K562 (cell line): Measurements from ENCODE around the gene RHBG.

Experiments used
- ARHGAP35 ChIP-seq: fragments of 450-650 bp; IDR thresholded peaks from 2 replicates; pipeline ENCODE4 v1.6.1; 2018; ENCODE audit not compliant: partially characterized antibody
- CEBPZ ChIP-seq: fragments of 150-350 bp; IDR thresholded peaks from 2 replicates; pipeline ENCODE4 v1.6.1; 2014; ENCODE audit warnings: low read depth, mild to moderate bottlenecking, low read length, borderline replicate concordance
- CTCF ChIP-seq, 3 experiments: IDR thresholded peaks in 2 of 3; conservative IDR thresholded peaks in 1 of 3; 2 replicates each; pipeline ENCODE4 v1.5.1; 2011 to 2012; ENCODE audit warnings: low read length in 3 of 3, mild to moderate bottlenecking in 3 of 3, control low read depth in 2 of 3, improper control_type of control experiment in 1 of 3, inconsistent platforms in 1 of 3, low read depth in 1 of 3, mixed read lengths in 1 of 3, moderate library complexity in 1 of 3; ENCODE audit not compliant: insufficient read depth in 2 of 3
- EHMT2 ChIP-seq: fragments of 450-650 bp; IDR thresholded peaks from 2 replicates; pipeline ENCODE4 v1.6.1; 2018; ENCODE audit warnings: antibody characterized with exemption
- MLX ChIP-seq, 2 experiments: fragments of 450-650 bp in 1 of 2; sonication (generic) in 1 of 2; formaldehyde crosslinking; conservative IDR thresholded peaks; 2 replicates each; pipeline versions ENCODE4 v1.4.0 to v1.8.1; 2020 to 2022; ENCODE audit warnings: mild to moderate bottlenecking in 1 of 2, missing genetic modification reagents in 1 of 2
- PRDM10 ChIP-seq: fragments of 450-650 bp; IDR thresholded peaks from 2 replicates; pipeline ENCODE4 v1.6.1; 2018; ENCODE audit not compliant: partially characterized antibody
- SNIP1 ChIP-seq: fragments of 450-650 bp; IDR thresholded peaks from 2 replicates; pipeline ENCODE4 v1.7.1; 2017; ENCODE audit warnings: low read depth, mild to moderate bottlenecking
- ZNF551 ChIP-seq: fragments of 250-450 bp; sonication (Bioruptor Pico); IDR thresholded peaks from 2 replicates; pipeline ENCODE4 v1.5.0; 2021; ENCODE audit warnings: mild to moderate bottlenecking, moderate library complexity
- ZSCAN29 ChIP-seq: fragments of 450-650 bp; IDR thresholded peaks from 2 replicates; pipeline ENCODE4 v1.6.1; 2017

- TF ChIP-seq EHMT2: no peak
- no peak for TF ChIP-seq MLX (CRISPR knock-in tag; conservative IDR thresholded peaks at IDR 0.05)
- TF ChIP-seq ZSCAN29: no peak
- TF ChIP-seq ZNF551 (CRISPR knock-in tag): no peak
- no peak for TF ChIP-seq CEBPZ
- no peak for TF ChIP-seq CTCF (IDR thresholded peaks at IDR 0.05 in 2 of 3, conservative IDR thresholded peaks at IDR 0.05 in 1 of 3; ENCODE audit: insufficient read depth in 2 of 3, low read depth in 1 of 3, low read length in 3 of 3)
- no peak for TF ChIP-seq ARHGAP35
- TF ChIP-seq SNIP1: no peak
- TF ChIP-seq PRDM10: no peak
Measured at GRCh38 chr1:156368157-156368658, 803 bp upstream of the RHBG start.
